HepG2 (cell line): ENCODE measurements around the gene EFCAB13.

ENCODE experiments used
- CBX5 ChIP-seq: sonication (generic); formaldehyde crosslinking; IDR thresholded peaks from 2 replicates; pipeline ENCODE4 v1.4.0; 2020; ENCODE audit warnings: missing genetic modification reagents, borderline replicate concordance
- CSRNP1 ChIP-seq: sonication (generic); formaldehyde crosslinking; IDR thresholded peaks from 2 replicates; pipeline ENCODE4 v1.8.1; 2023; ENCODE audit warnings: mild to moderate bottlenecking, missing genetic modification reagents
- CTCF ChIP-seq: sonication (generic); formaldehyde crosslinking; IDR thresholded peaks from 2 replicates; pipeline ENCODE4 v1.5.0; 2020; ENCODE audit warnings: mild to moderate bottlenecking, missing genetic modification reagents, moderate library complexity
- GATAD1 ChIP-seq: IDR thresholded peaks from 2 replicates; pipeline ENCODE4 v1.6.1; 2016; ENCODE audit warnings: missing genetic modification reagents, missing compliant biosample characterization
- ISL2 ChIP-seq: sonication (generic); formaldehyde crosslinking; IDR thresholded peaks from 2 replicates; pipeline ENCODE4 v1.5.0; 2020; ENCODE audit warnings: missing genetic modification reagents
- RAD21 ChIP-seq: fragments of 450-650 bp; formaldehyde crosslinking; IDR thresholded peaks from 2 replicates; pipeline ENCODE4 v1.5.0; 2020; ENCODE audit warnings: mild to moderate bottlenecking
- RBAK ChIP-seq: sonication (generic); formaldehyde crosslinking; IDR thresholded peaks from 2 replicates; pipeline ENCODE4 v1.5.1; 2020; ENCODE audit warnings: mild to moderate bottlenecking, missing genetic modification reagents
- RCOR2 ChIP-seq: IDR thresholded peaks from 2 replicates; pipeline ENCODE4 v1.6.1; 2016; ENCODE audit warnings: missing biosample characterization, missing genetic modification reagents
- SUZ12 ChIP-seq: fragments of 150-350 bp; IDR thresholded peaks from 2 replicates; pipeline ENCODE4 v1.6.1; 2014; ENCODE audit warnings: low read depth, low read length
- ZNF576 ChIP-seq: sonication (generic); formaldehyde crosslinking; IDR thresholded peaks from 2 replicates; pipeline ENCODE4 v1.4.0; 2020; ENCODE audit warnings: mild to moderate bottlenecking, missing genetic modification reagents
- ZNF800 ChIP-seq: sonication (generic); formaldehyde crosslinking; IDR thresholded peaks from 2 replicates; pipeline ENCODE4 v1.4.0; 2020; ENCODE audit warnings: missing genetic modification reagents

- TF ChIP-seq RAD21 (no peak), ZNF576 (CRISPR knock-in tag) (no peak), RCOR2 (CRISPR knock-in tag) (no peak), RBAK (CRISPR knock-in tag) (no peak), SUZ12 (no peak), CBX5 (CRISPR knock-in tag) (no peak), ZNF800 (CRISPR knock-in tag) (no peak), CTCF (no peak), ISL2 (no peak), GATAD1 (CRISPR knock-in tag) (no peak), CSRNP1 (CRISPR knock-in tag) (no peak)
Measured at GRCh38 chr17:47286198-47286914, 37.4 kb upstream of the EFCAB13 start.
